ENCODE results near the gene CCDC73.

DNA sequence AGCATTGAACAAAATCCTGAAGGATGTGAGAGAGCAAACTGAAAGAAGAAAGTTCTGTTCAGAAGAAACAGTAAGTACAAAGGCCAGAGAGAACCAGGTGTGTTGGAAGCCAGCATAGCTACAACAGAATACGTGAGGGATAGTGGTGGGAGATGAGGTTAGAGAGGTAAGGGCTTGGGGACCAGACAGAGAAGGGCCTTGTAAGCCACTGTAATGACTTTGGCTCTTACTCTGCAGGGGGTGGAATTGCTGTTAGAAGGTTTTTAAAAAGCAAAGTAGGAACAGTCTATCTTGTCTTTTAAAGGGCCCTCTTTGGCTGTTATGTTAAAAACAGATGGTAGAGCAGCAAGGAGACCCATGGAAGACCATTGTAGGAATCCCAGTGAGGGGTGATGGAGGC, 39.5 kb upstream of the CCDC73 start:
- no peak for TF ChIP-seq POLR2AphosphoS5 (IDR thresholded peaks at IDR 0.05)
- TF ChIP-seq EP300 (IDR thresholded peaks at IDR 0.05) = no peak
- TF ChIP-seq CTCF (IDR thresholded peaks at IDR 0.05) = no peak
- no peak for TF ChIP-seq POLR2A (IDR thresholded peaks at IDR 0.05; ENCODE audit: low read depth)

Data from esophagus muscularis mucosa (tissue), 4 donors.